ENCODE measurements around the gene UBR3.
"Not testable (repeated sequence)": the region's sequence is repeated elsewhere in the genome, so short reads cannot be mapped to it uniquely, and the experiment has no call there.

UBR3 gene

GRCh38 chr2:169877398-169877797 is 50.1 kb downstream of the UBR3 start:
- Histone ChIP-seq H3K9me3 (ENCODE audit: control insufficient read depth in 1 of 2, low read length in 2 of 2) (no peaks in the 10 kb centered on the region), H3K4me3 (ENCODE audit: low read depth in 1 of 2, low read length in 2 of 2) (no peak overlapping the region), H3K27me3 (ENCODE audit: low read depth, low read length) (no peaks in the 10 kb centered on the region), H3K36me3 (ENCODE audit: control insufficient read depth in 1 of 2, insufficient read depth in 2 of 2, low read length in 2 of 2) (no peaks in the 10 kb centered on the region), H3K27ac (ENCODE audit: low read length) (no peak overlapping the region), H3K4me1 (ENCODE audit: control insufficient read depth in 1 of 2, insufficient read depth in 2 of 2, low read length in 2 of 2) (no peaks in the 10 kb centered on the region)

GRCh38 chr2:169887120-169887519 is 59.9 kb downstream of the UBR3 start:
- no peak overlapping the region for H3K4me3 ChIP-seq (ENCODE audit: low read depth in 1 of 2, low read length in 2 of 2)
- no peaks in the 10 kb centered on the region for H3K9me3 ChIP-seq (ENCODE audit: control insufficient read depth in 1 of 2, low read length in 2 of 2)
- peaks cover 0 to 9% of the 10 kb centered on the region in 2 donors for H3K4me1 ChIP-seq (ENCODE audit: control insufficient read depth in 1 of 2, insufficient read depth in 2 of 2, low read length in 2 of 2)
- H3K36me3 ChIP-seq (ENCODE audit: control insufficient read depth in 1 of 2, insufficient read depth in 2 of 2, low read length in 2 of 2), result no peaks in the 10 kb centered on the region
- no peaks in the 10 kb centered on the region for H3K27me3 ChIP-seq (ENCODE audit: low read depth, low read length)
- H3K27ac ChIP-seq (ENCODE audit: low read length), result no peak overlapping the region

- Histone ChIP-seq H3K27ac (ENCODE audit: low read length) (no peak overlapping the region), H3K4me3 (ENCODE audit: low read depth in 1 of 2, low read length in 2 of 2) (no peak overlapping the region), H3K4me1 (ENCODE audit: control insufficient read depth in 1 of 2, insufficient read depth in 2 of 2, low read length in 2 of 2) (peaks cover 0 to 9% of the 10 kb centered on the region in 2 donors), H3K27me3 (ENCODE audit: low read depth, low read length) (no peaks in the 10 kb centered on the region), H3K36me3 (ENCODE audit: control insufficient read depth in 1 of 2, insufficient read depth in 2 of 2, low read length in 2 of 2) (peaks cover 0 to 10% of the 10 kb centered on the region in 2 donors), H3K9me3 (ENCODE audit: control insufficient read depth in 1 of 2, low read length in 2 of 2) (no peaks in the 10 kb centered on the region)
These were observed 64.5 kb downstream of the UBR3 start for GRCh38 chr2:169891593-169892298.

DNA sequence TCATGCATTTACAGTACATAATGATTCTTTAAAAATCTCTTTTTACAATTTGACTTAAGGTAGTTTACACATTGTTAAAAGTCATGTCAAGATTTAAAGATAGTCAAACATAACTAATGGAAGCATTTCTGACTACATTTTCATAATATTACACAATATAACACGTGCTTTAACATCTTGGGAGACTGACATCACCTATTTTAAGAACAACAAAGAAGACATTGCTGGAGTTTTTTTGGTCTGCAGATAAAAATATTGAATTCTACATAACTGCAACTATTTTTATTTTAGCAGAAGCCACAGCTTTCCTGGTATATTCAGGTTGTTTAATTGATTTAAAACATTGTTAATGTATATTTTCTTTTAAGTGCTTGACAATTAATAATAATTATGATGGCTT is 65.7 kb downstream of the UBR3 start:
- H3K4me1 ChIP-seq (ENCODE audit: control insufficient read depth in 1 of 2, insufficient read depth in 2 of 2, low read length in 2 of 2), result peaks cover 0 to 9% of the 10 kb centered on the region in 2 donors
- H3K36me3 ChIP-seq (ENCODE audit: control insufficient read depth in 1 of 2, insufficient read depth in 2 of 2, low read length in 2 of 2), result peaks cover 0 to 10% of the 10 kb centered on the region in 2 donors
- H3K27ac ChIP-seq (ENCODE audit: low read length), result no peak overlapping the region
- no peaks in the 10 kb centered on the region for H3K9me3 ChIP-seq (ENCODE audit: control insufficient read depth in 1 of 2, low read length in 2 of 2)
- no peak overlapping the region for H3K4me3 ChIP-seq (ENCODE audit: low read depth in 1 of 2, low read length in 2 of 2)
- no peaks in the 10 kb centered on the region for H3K27me3 ChIP-seq (ENCODE audit: low read depth, low read length)

DNA sequence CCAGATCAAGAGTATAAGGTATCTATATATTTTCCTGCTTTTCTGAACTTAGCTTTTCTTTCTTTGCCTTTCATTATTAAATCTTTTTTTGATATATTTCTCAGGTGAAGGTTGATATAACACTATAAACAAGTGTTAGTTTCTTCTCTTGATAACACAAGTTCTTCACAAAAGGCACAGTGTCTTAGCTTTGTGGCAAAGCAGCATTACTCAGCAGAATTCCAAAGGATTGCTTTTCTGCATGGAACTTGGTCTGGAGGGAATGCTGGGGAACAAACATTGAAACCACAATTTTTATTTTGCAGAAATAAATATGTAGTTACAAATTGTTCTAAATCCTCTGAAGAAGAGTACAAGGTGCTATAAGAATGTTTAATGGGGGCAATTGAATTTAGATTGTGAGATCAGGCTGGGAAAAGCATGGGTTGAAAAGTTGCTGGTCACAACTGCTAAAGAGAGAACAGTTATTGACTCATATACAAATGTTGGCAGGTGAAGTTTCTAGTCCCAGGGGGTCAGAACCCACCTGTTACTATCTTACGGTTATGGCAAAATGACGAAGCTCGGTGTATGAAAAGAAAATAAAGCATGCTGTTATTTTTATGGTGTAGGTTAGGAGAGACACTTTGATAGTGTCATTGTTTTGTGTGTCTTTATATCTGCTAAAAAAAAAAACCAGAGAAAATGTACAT is 68.2 kb downstream of the UBR3 start:
- Histone ChIP-seq H3K27me3 (ENCODE audit: low read depth, low read length) (no peaks in the 10 kb centered on the region), H3K36me3 (ENCODE audit: control insufficient read depth in 1 of 2, insufficient read depth in 2 of 2, low read length in 2 of 2) (peaks cover 0 to 15% of the 10 kb centered on the region in 2 donors), H3K27ac (ENCODE audit: low read length) (no peak overlapping the region), H3K4me1 (ENCODE audit: control insufficient read depth in 1 of 2, insufficient read depth in 2 of 2, low read length in 2 of 2) (peaks cover 0 to 9% of the 10 kb centered on the region in 2 donors), H3K4me3 (ENCODE audit: low read depth in 1 of 2, low read length in 2 of 2) (no peak overlapping the region), H3K9me3 (ENCODE audit: control insufficient read depth in 1 of 2, low read length in 2 of 2) (no peaks in the 10 kb centered on the region)

DNA sequence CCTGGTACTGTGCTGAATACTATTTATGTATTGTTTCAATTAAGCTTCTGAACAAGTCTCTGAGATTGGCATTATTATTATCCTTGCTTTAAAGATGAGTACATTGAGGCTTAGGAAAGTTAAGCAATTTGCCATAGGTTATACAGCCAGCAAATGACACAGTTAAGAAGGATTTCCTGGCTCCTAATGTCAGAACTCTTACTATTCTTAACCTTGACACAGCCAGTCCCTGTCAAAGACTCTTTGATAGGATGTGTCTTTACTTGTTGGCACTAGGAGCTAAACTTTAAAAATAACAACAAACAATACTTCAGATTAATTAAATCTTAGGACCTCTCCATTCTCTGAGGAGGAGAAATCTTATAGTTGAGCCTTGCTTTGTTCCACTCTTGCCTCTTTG is 70.6 kb downstream of the UBR3 start:
- no peak overlapping the region for H3K27ac ChIP-seq (ENCODE audit: low read length)
- peaks cover 4 to 15% of the 10 kb centered on the region in 2 donors for H3K36me3 ChIP-seq (ENCODE audit: control insufficient read depth in 1 of 2, insufficient read depth in 2 of 2, low read length in 2 of 2)

DNA sequence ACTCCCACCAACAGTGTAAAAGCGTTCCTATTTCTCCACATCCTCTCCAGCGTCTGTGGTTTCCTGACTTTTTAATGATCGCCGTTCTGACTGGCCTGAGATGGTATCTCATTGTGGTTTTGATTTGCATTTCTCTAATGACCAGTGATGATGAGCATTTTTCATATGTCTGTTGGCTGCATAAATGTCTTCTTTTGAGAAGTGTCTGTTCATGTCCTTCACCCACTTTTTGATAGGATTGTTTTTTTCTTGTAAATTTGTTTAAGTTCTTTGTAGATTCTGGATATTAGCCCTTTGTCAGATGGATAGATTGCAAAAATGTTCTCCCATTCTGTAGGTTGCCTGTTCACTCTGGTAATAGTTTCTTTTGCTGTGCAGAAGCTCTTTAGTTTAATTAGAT is 72.8 kb downstream of the UBR3 start:
- H3K27me3 ChIP-seq (ENCODE audit: low read depth, low read length); H3K4me1 ChIP-seq (ENCODE audit: control insufficient read depth in 1 of 2, insufficient read depth in 2 of 2, low read length in 2 of 2); H3K27ac ChIP-seq (ENCODE audit: low read length); H3K9me3 ChIP-seq (ENCODE audit: control insufficient read depth in 1 of 2, low read length in 2 of 2); H3K4me3 ChIP-seq (ENCODE audit: low read depth in 1 of 2, low read length in 2 of 2): not testable (repeated sequence)
- H3K36me3 ChIP-seq (ENCODE audit: control insufficient read depth in 1 of 2, insufficient read depth in 2 of 2, low read length in 2 of 2), result peaks cover 4 to 14% of the 10 kb centered on the region in 2 donors

More for the DNA sequence above, 70.6 kb downstream of the UBR3 start:
- Histone ChIP-seq H3K9me3 (ENCODE audit: control insufficient read depth in 1 of 2, low read length in 2 of 2) (no peaks in the 10 kb centered on the region), H3K4me1 (ENCODE audit: control insufficient read depth in 1 of 2, insufficient read depth in 2 of 2, low read length in 2 of 2) (no peaks in the 10 kb centered on the region), H3K4me3 (ENCODE audit: low read depth in 1 of 2, low read length in 2 of 2) (no peak overlapping the region), H3K27me3 (ENCODE audit: low read depth, low read length) (no peaks in the 10 kb centered on the region)

- Histone ChIP-seq H3K4me3 (ENCODE audit: low read depth in 1 of 2, low read length in 2 of 2) (no peak overlapping the region), H3K27ac (ENCODE audit: low read length) (no peak overlapping the region), H3K9me3 (ENCODE audit: control insufficient read depth in 1 of 2, low read length in 2 of 2) (no peaks in the 10 kb centered on the region), H3K27me3 (ENCODE audit: low read depth, low read length) (no peaks in the 10 kb centered on the region), H3K4me1 (ENCODE audit: control insufficient read depth in 1 of 2, insufficient read depth in 2 of 2, low read length in 2 of 2) (no peaks in the 10 kb centered on the region), H3K36me3 (ENCODE audit: control insufficient read depth in 1 of 2, insufficient read depth in 2 of 2, low read length in 2 of 2) (peaks cover 4 to 8% of the 10 kb centered on the region in 2 donors)
These were observed 73.4 kb downstream of the UBR3 start for GRCh38 chr2:169900686-169901085.

- no peak overlapping the region for H3K27ac ChIP-seq (ENCODE audit: low read length)
- H3K4me1 ChIP-seq (ENCODE audit: control insufficient read depth in 1 of 2, insufficient read depth in 2 of 2, low read length in 2 of 2), result no peaks in the 10 kb centered on the region
- no peaks in the 10 kb centered on the region for H3K9me3 ChIP-seq (ENCODE audit: control insufficient read depth in 1 of 2, low read length in 2 of 2)
- H3K27me3 ChIP-seq (ENCODE audit: low read depth, low read length), result no peaks in the 10 kb centered on the region
- no peak overlapping the region for H3K4me3 ChIP-seq (ENCODE audit: low read depth in 1 of 2, low read length in 2 of 2)
- H3K36me3 ChIP-seq (ENCODE audit: control insufficient read depth in 1 of 2, insufficient read depth in 2 of 2, low read length in 2 of 2), result peaks cover 4 to 9% of the 10 kb centered on the region in 2 donors
These were observed 79.5 kb downstream of the UBR3 start for GRCh38 chr2:169906731-169907130.

DNA sequence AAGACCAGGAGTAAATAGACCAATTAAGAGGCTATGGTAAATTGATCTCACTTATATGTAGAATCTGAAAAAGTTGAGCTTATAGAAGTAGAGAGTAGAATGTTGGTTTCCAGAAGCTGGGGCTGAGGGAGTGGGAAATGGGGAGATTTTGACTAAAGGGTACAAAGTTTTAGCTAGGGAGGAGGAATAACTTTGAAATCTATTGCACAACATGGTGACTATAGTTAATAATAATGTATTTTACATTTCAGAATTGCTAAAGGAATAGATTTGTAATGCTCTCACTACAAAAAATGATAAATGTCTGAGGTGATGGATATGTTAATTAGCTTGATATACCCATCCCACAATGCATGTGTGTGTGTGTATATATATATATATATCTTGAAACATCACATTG is 82.1 kb downstream of the UBR3 start:
- H3K27ac ChIP-seq (ENCODE audit: low read length), result no peak overlapping the region
- H3K27me3 ChIP-seq (ENCODE audit: low read depth, low read length), result no peaks in the 10 kb centered on the region
- H3K9me3 ChIP-seq (ENCODE audit: control insufficient read depth in 1 of 2, low read length in 2 of 2), result no peaks in the 10 kb centered on the region
- no peak overlapping the region for H3K4me3 ChIP-seq (ENCODE audit: low read depth in 1 of 2, low read length in 2 of 2)
- peaks cover 3 to 11% of the 10 kb centered on the region in 2 donors for H3K36me3 ChIP-seq (ENCODE audit: control insufficient read depth in 1 of 2, insufficient read depth in 2 of 2, low read length in 2 of 2)
- H3K4me1 ChIP-seq (ENCODE audit: control insufficient read depth in 1 of 2, insufficient read depth in 2 of 2, low read length in 2 of 2), result no peaks in the 10 kb centered on the region

DNA sequence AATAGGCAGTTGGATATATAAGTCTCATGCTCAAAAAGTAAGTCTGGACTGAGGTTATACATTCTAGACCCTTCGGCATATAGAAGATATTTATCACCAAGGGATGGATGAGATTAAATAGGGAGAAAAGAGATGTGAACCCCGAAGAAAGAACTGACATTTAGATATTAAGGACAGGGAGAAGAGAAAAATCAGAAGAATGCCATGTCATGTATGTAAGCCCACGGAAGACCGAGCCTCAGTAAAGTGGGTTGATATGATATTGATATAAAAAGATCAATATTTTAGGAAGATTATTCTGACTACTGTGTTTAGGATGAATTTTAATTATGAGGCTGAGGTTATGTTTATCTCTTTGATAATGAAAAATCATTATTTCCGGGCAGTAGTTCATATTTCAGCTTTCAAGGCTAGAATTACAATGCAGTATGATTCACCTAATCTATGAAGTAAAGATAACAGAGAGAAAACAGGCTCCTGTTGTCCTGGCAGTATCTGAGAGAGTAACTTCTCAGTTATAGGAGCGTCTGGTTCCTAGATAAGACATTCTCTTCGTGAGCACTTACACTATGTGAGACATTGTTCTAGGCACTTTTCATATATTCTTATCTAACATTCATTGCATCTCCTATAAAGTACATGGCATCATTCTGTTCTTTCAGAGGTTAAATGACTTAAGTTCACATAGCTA is 83.0 kb downstream of the UBR3 start:
- Histone ChIP-seq H3K27ac (ENCODE audit: low read length) (no peak overlapping the region), H3K4me1 (ENCODE audit: control insufficient read depth in 1 of 2, insufficient read depth in 2 of 2, low read length in 2 of 2) (no peaks in the 10 kb centered on the region), H3K36me3 (ENCODE audit: control insufficient read depth in 1 of 2, insufficient read depth in 2 of 2, low read length in 2 of 2) (peaks cover 4 to 15% of the 10 kb centered on the region in 2 donors), H3K9me3 (ENCODE audit: control insufficient read depth in 1 of 2, low read length in 2 of 2) (no peaks in the 10 kb centered on the region), H3K27me3 (ENCODE audit: low read depth, low read length) (no peaks in the 10 kb centered on the region), H3K4me3 (ENCODE audit: low read depth in 1 of 2, low read length in 2 of 2) (no peak overlapping the region)

Data from muscle layer of duodenum (tissue), 2 donors.